NB4 (cell line): Measurements from ENCODE around the gene CUEDC2.

Experiments
- DNase-seq: peaks from one replicate; pipeline ENCODE4 v3.0.0; 2010; ENCODE audit warnings: low read depth
- H3K4me3 ChIP-seq: one replicate; pipeline ENCODE4 v1.5.1; 2011; ENCODE audit warnings: mild to moderate bottlenecking, low read depth, low read length, moderate library complexity
- MYC ChIP-seq: IDR thresholded peaks from 2 replicates; pipeline ENCODE4 v1.6.1; 2011; ENCODE audit warnings: low read depth, low read length
- POLR2A ChIP-seq: IDR thresholded peaks from 2 replicates; pipeline ENCODE4 v1.6.1; 2011; ENCODE audit warnings: mild to moderate bottlenecking; ENCODE audit not compliant: insufficient read length; ENCODE audit errors: extremely low read depth
- TF ChIP-seq, protein P1 (sequence below): IDR thresholded peaks from 2 replicates; pipeline ENCODE4 v1.6.1; 2011; ENCODE audit warnings: low read depth, low read length
- TF ChIP-seq, protein P2 (sequence below): IDR thresholded peaks from one replicate; pipeline ENCODE4 v1.5.1; 2012; ENCODE audit warnings: low read depth, low read length

CUEDC2 gene

DNA sequence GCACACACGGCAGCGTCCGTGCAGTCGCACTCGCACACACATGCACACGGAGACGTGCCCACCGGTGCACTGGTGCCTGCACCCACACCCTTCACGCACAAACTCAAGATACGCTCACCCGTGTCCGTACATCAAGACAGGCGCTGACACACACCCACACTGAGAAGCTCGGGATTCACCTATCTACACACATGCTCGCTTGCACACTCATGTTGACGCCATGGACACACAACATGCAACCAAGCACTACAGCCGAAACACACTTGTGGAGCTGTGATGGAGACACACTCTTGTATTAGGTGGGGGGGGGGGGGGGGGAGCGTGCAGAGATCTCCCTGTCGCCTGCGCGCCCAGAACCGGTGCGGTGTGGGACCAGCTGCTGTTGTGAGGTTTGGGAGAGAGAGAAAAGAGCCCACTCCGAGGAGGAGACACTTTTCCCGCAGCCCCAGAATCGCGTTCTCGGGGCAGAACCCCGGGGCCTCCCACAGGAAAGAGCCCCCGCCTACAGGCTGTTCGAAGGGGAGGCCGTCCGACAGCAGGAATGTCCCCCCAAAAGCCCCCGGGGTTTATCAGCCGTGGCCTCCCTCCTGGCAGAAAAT is 37.5 kb downstream of the CUEDC2 start:
- TF ChIP-seq POLR2A (no peak), MYC (no peak; the same call in 1 of the 2 replicates)
- TF ChIP-seq, protein P1, sequence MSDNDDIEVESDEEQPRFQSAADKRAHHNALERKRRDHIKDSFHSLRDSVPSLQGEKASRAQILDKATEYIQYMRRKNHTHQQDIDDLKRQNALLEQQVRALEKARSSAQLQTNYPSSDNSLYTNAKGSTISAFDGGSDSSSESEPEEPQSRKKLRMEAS, result no peak; the same call in 1 of the 2 replicates
- TF ChIP-seq, protein P2, sequence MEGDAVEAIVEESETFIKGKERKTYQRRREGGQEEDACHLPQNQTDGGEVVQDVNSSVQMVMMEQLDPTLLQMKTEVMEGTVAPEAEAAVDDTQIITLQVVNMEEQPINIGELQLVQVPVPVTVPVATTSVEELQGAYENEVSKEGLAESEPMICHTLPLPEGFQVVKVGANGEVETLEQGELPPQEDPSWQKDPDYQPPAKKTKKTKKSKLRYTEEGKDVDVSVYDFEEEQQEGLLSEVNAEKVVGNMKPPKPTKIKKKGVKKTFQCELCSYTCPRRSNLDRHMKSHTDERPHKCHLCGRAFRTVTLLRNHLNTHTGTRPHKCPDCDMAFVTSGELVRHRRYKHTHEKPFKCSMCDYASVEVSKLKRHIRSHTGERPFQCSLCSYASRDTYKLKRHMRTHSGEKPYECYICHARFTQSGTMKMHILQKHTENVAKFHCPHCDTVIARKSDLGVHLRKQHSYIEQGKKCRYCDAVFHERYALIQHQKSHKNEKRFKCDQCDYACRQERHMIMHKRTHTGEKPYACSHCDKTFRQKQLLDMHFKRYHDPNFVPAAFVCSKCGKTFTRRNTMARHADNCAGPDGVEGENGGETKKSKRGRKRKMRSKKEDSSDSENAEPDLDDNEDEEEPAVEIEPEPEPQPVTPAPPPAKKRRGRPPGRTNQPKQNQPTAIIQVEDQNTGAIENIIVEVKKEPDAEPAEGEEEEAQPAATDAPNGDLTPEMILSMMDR, result no peak
- peak; percentile 59 for DNase-seq
- H3K4me3 ChIP-seq, result peak overlapping the region; percentile 63

DNA sequence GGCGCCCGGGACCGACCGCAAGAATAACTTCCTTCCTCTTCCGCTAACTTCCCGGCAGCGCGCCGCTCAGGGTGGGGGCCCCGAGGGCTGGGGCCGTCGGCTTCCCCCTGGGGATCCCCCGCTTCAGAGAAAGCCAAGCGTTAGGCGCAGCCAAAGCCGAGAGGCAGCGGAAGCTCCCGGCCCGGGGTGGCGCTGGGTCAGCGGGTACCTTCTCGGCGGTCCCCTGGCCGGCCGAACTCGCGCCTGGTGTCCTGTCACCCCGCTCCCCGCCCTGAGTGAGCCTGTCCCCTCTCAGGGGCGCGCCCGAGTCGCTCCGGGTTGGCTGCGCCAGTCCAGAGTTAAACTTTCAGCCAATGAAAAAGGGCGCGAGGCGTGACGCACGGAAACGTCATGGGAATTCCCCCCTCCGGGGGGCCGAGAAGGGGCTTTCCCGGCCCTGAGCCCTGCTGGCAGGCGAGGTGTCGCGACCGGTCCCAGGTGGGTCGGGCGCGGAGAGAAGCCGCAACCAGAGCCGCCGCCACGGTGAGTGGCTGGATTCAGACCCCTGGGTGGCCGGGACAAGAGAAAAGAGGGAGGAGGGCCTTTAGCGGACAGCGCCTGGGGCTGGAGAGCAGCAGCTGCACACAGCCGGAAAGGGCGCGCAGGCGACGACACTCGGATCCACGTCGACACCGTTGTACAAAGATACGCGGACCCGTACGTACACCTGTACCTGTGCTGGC is 38.1 kb downstream of the CUEDC2 start:
- H3K4me3 ChIP-seq, result peak overlapping the region; percentile 63
- peak; percentile 93 for DNase-seq
- TF ChIP-seq, protein P1, result no peak
- peak; percentile 14 for TF ChIP-seq POLR2A
- TF ChIP-seq, protein P2, result peak; percentile 85
- peak; percentile 50; the same call in 1 of the 2 replicates for TF ChIP-seq MYC

DNA sequence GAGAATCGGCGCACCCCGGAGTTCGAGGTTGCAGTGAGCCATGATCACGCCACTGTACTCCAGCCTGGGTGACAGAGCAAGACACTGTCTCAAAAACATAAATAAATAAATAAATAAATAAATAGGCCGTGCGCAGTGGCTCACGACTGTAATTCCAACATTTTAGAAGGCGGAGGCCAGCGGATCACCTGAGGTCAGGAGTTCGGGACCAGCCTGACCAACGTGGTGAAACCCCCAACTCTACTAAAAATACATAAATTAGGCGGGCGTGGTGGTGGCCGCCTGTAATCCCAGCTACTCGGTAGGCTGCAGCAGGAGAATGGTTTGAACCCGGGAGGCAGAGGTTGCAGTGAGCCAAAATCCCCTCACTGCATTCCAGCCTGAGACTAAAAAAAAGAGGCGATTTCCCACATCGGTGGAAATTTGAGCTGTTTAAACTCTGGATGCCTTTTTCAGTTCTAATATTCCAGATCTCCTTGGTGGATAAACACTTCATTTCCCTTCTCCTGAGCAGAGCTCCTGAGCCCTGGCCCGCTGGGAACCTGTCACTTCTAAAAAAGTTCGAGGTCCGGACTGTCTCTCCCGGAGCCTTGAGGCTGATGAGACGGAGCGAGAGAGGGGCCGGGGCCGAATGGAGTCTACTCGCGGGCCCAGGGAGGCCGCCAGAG is 38.8 kb downstream of the CUEDC2 start:
- no peak for DNase-seq
- H3K4me3 ChIP-seq, result peak overlapping the region; percentile 63
- TF ChIP-seq, protein P1, result no peak
- no peak for TF ChIP-seq POLR2A
- TF ChIP-seq MYC, result no peak
- TF ChIP-seq, protein P2, result no peak

DNA sequence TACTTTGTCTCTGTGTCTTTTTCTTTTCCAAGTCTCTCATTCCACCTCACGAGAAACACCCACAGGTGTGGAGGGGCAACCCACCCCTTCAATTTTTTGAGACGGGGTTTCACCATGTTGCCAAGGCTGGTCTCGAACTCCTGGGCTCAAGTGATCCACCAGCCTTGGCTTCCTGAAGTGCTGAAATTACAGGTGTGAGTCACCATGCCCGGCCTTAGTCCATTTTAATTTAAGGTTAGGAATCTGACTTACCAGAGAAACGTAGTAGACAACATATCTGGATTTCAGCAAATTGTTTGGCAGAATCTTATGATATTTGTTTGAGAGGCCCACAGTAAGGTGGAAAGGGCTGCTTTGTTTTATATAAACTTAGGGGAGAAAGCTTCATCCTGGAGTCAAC is 40.1 kb downstream of the CUEDC2 start:
- DNase-seq, result no peak
- no peak for TF ChIP-seq POLR2A
- TF ChIP-seq, protein P1, result no peak
- TF ChIP-seq, protein P2, result no peak
- TF ChIP-seq MYC, result no peak
- H3K4me3 ChIP-seq, result no peak overlapping the region

DNA sequence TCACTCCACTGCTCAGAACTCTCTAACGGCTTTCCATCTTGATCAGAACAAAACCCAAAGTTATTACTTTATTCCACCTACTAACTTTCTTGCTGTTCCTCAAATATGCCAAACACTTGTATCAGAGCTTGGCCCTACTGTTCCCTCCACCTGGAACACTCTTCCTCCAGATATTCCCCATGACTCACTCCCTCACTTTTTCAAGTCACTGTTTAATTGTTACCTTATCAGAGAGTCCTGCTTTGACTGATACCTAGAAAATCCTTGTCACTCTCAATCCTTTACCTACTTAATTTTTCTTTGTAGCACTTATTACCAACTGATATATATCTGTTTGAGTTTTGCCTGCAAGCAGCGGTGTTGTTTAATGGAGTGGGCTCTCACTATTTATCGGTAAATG is 42.5 kb downstream of the CUEDC2 start:
- H3K4me3 ChIP-seq, result no peak overlapping the region
- DNase-seq, result no peak
- TF ChIP-seq, protein P2, result no peak
- no peak for TF ChIP-seq MYC
- TF ChIP-seq, protein P1, result no peak
- TF ChIP-seq POLR2A, result no peak
